ENCODE measurements around the gene LHPP.

GRCh38 chr10:124578231-124579010, 116.8 kb downstream of the LHPP start:
- TF ChIP-seq EZH2 (IDR thresholded peaks at IDR 0.05; ENCODE audit: insufficient read depth, poor library complexity, severe bottlenecking) (no peak), EZH2phosphoT487 (IDR thresholded peaks at IDR 0.05; ENCODE audit: insufficient read depth, low read depth) (no peak)

All from GM23248 (cell line).